Measurements from ENCODE around the gene BCLAF3.

DNA sequence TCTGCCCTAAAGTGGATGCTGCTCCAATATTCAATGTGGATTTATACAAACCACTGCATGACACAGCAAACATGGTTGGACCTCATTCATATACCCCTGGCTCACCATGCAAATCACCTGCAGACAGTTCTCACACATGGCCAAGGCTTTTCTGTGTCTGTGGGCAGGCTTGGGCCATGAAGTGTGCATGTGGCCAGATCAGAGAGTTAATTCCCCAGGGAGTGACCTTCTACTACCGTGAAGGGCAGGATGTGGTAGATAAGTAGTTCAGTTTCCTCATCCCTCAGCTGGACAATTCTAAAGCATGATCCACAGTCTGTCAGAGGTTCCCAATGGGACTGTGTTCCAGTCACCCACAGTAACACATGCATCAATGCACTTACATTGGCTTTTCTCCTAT, 24.6 kb upstream of the BCLAF3 start:
- TF ChIP-seq, protein P1, sequence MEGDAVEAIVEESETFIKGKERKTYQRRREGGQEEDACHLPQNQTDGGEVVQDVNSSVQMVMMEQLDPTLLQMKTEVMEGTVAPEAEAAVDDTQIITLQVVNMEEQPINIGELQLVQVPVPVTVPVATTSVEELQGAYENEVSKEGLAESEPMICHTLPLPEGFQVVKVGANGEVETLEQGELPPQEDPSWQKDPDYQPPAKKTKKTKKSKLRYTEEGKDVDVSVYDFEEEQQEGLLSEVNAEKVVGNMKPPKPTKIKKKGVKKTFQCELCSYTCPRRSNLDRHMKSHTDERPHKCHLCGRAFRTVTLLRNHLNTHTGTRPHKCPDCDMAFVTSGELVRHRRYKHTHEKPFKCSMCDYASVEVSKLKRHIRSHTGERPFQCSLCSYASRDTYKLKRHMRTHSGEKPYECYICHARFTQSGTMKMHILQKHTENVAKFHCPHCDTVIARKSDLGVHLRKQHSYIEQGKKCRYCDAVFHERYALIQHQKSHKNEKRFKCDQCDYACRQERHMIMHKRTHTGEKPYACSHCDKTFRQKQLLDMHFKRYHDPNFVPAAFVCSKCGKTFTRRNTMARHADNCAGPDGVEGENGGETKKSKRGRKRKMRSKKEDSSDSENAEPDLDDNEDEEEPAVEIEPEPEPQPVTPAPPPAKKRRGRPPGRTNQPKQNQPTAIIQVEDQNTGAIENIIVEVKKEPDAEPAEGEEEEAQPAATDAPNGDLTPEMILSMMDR (IDR thresholded peaks at IDR 0.05; ENCODE audit: poor library complexity, severe bottlenecking): no peak
- TF ChIP-seq POLR2AphosphoS5 (IDR thresholded peaks at IDR 0.05): no peak
- no peak for TF ChIP-seq MXI1 (conservative IDR thresholded peaks at IDR 0.05; ENCODE audit: poor library complexity, severe bottlenecking)

Measured in neural cell (in vitro differentiated cells).